Tibial artery (tissue), 4 donors: ENCODE results near the gene TAB2.

Experiments used
- DNase-seq, 2 donors: peaks; one replicate each; pipeline ENCODE4 v3.0.0-alpha.2; 2019
- H3K27ac ChIP-seq, 2 donors: fragments of 200-600 bp; sonication (generic) in 1 of 2; 1 replicate in 1 of 2; 2 replicates in 1 of 2; pipeline ENCODE4 v1.5.1; 2018 to 2019; ENCODE audit warnings: mild to moderate bottlenecking in 1 of 2
- H3K27me3 ChIP-seq, 2 donors: fragments of 200-600 bp; sonication (generic) in 1 of 2; one replicate each; pipeline versions ENCODE4 v1.5.1 to v1.6.0; 2016 to 2019
- H3K36me3 ChIP-seq, 3 donors: fragments of 200-600 bp; sonication (generic) in 2 of 3; one replicate each; pipeline ENCODE4 v1.5.1; 2016 to 2019; ENCODE audit warnings: mild to moderate bottlenecking in 2 of 3
- H3K4me1 ChIP-seq, 4 donors: fragments of 200-600 bp; sonication (generic) in 2 of 4; 1 replicate in 3 of 4; 2 replicates in 1 of 4; pipeline ENCODE4 v1.5.1; 2016 to 2019
- H3K4me3 ChIP-seq, 2 donors: fragments of 200-600 bp; sonication (generic) in 1 of 2; 1 replicate in 1 of 2; 2 replicates in 1 of 2; pipeline ENCODE4 v1.5.1; 2018 to 2019; ENCODE audit warnings: mild to moderate bottlenecking in 2 of 2
- H3K9me3 ChIP-seq, 3 donors: fragments of 200-600 bp; sonication (generic) in 1 of 3; one replicate each; pipeline ENCODE4 v1.5.1; 2016 to 2019
- intact Hi-C: fragments of 100-400 bp; cut with DNase I; formaldehyde crosslinking; loops from one replicate; pipeline ENCODE4 v1.15.0; 2023; ENCODE audit warnings: low total_unique reads
- TF ChIP-seq, protein P1 (sequence below), 2 experiments: fragments of 200-600 bp in 1 of 2; fragments of 450-650 bp in 1 of 2; IDR thresholded peaks; one replicate each; pipeline ENCODE4 v1.5.1; 2017 to 2019; ENCODE audit warnings: antibody characterized with exemption in 2 of 2, mild to moderate bottlenecking in 1 of 2, moderate library complexity in 1 of 2

Gene TAB2

DNA sequence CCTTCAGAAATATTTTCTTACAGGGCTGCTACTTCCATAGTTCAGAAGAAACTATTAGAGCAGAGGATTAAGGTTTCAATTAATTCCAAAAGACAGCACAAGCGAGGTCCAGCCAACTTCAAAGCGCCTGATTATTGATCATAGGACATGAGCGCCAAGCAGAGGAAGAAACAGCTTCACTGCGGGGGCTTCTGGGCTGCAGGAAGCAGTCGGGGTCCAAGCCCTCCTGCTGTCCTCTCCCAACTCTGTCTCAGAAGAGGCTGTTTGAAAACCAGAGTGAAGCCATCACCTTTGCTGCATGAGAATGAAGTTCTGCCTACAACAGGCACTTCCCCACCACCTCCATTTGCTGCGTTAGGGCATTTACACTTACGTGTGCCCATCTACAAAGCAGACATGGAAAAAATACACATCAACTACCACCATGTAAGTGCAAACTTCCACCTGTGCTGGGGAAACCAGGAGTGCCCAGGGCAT lies 106.5 kb downstream of the TAB2 start:
- Histone ChIP-seq H3K4me1 (peaks cover 0 to 15% (median 10%) of the 10 kb centered on the region in 4 donors), H3K36me3 (no peaks in the 10 kb centered on the region), H3K9me3 (no peaks in the 10 kb centered on the region), H3K4me3 (peak overlapping the region; percentile 1 to 16), H3K27me3 (peaks cover 0 to under 1% of the 10 kb centered on the region in 2 donors), H3K27ac (peak overlapping the region in 1 of 2 donors; percentile 23)
- DNase-seq: no peak
- intact Hi-C loops: no loop called here
- TF ChIP-seq, protein P1, sequence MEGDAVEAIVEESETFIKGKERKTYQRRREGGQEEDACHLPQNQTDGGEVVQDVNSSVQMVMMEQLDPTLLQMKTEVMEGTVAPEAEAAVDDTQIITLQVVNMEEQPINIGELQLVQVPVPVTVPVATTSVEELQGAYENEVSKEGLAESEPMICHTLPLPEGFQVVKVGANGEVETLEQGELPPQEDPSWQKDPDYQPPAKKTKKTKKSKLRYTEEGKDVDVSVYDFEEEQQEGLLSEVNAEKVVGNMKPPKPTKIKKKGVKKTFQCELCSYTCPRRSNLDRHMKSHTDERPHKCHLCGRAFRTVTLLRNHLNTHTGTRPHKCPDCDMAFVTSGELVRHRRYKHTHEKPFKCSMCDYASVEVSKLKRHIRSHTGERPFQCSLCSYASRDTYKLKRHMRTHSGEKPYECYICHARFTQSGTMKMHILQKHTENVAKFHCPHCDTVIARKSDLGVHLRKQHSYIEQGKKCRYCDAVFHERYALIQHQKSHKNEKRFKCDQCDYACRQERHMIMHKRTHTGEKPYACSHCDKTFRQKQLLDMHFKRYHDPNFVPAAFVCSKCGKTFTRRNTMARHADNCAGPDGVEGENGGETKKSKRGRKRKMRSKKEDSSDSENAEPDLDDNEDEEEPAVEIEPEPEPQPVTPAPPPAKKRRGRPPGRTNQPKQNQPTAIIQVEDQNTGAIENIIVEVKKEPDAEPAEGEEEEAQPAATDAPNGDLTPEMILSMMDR (IDR thresholded peaks at IDR 0.05): no peak

DNA sequence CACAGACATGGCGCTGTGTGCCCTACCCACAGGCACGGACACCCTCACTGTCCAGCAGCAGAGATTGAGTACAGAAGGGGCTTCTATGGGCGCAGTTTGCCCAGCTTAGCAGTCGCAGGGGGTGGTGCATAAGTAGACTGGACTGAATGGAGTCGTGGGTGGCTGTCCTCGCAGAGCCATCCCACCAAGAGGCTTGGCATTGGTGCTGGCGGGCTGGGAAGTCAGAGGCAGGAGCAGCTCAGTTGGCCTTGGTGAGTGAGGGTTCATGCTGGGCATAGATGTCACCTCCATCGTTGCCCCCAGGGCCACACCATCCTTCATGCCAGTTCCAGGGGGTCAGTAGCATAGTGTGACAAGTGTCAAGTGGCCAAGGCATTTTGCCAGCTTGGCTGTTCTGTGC lies 107.7 kb downstream of the TAB2 start:
- H3K9me3 ChIP-seq: no peaks in the 10 kb centered on the region
- peaks cover 0 to 15% (median 10%) of the 10 kb centered on the region in 4 donors for H3K4me1 ChIP-seq
- H3K27me3 ChIP-seq: peaks cover 0 to 9% of the 10 kb centered on the region in 2 donors
- H3K36me3 ChIP-seq: no peaks in the 10 kb centered on the region
- TF ChIP-seq, protein P1 (IDR thresholded peaks at IDR 0.05): no peak
- intact Hi-C loops: no loop called here
- DNase-seq: no peak
- H3K4me3 ChIP-seq: no peak overlapping the region
- no peak overlapping the region for H3K27ac ChIP-seq

DNA sequence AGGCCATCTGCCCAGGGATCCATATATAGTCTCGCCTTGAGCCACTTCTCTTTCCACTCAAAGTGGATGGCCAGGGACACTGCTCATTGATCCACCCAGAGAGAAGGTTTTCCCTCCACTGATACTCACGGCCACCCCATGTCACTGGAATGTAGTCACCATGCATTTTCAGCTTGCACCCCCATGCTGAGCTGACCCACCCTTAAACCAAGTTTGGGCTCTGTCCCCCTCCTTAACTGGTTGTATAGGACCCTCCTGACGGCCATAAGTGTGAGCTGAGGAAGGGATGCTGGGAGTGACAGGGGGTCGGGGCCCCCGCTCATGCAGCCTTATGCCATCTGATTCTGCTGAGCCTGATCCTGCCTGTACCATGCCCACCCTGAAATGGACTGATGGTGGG lies 108.2 kb downstream of the TAB2 start:
- intact Hi-C loops: no loop called here
- H3K4me3 ChIP-seq: no peak overlapping the region
- no peaks in the 10 kb centered on the region for H3K36me3 ChIP-seq
- H3K27ac ChIP-seq: no peak overlapping the region
- H3K4me1 ChIP-seq: peaks cover 0 to 15% (median 10%) of the 10 kb centered on the region in 4 donors
- H3K9me3 ChIP-seq: no peaks in the 10 kb centered on the region
- TF ChIP-seq, protein P1 (IDR thresholded peaks at IDR 0.05): no peak
- no peak for DNase-seq
- peaks cover 0 to 12% of the 10 kb centered on the region in 2 donors for H3K27me3 ChIP-seq

DNA sequence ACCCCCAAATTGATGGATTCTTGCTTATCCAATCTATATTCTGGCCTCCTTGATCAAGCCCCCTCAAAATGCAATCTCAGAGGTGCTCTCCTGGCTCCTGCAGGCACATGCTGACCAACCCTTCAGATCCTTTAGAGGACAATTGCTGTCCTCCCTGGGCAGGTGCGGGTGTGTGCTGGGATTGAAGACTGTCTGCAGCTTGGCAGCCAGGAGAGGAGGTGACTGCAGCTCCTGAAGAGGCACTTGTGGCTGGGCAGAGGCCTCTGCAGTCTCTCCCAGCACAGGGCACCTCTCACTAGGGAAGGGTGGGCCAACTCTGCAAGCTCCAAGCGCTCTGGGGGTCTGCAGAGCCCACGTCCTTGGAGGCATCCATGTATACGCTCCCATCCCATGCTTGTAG lies 111.1 kb downstream of the TAB2 start:
- Histone ChIP-seq H3K4me1 (peaks cover 0 to 17% (median 12%) of the 10 kb centered on the region in 4 donors), H3K36me3 (no peaks in the 10 kb centered on the region), H3K9me3 (no peaks in the 10 kb centered on the region), H3K27me3 (peaks cover 0 to 12% of the 10 kb centered on the region in 2 donors), H3K4me3 (no peak overlapping the region), H3K27ac (no peak overlapping the region)
- TF ChIP-seq, protein P1 (IDR thresholded peaks at IDR 0.05): no peak
- intact Hi-C loops: no loop called here
- no peak for DNase-seq

DNA sequence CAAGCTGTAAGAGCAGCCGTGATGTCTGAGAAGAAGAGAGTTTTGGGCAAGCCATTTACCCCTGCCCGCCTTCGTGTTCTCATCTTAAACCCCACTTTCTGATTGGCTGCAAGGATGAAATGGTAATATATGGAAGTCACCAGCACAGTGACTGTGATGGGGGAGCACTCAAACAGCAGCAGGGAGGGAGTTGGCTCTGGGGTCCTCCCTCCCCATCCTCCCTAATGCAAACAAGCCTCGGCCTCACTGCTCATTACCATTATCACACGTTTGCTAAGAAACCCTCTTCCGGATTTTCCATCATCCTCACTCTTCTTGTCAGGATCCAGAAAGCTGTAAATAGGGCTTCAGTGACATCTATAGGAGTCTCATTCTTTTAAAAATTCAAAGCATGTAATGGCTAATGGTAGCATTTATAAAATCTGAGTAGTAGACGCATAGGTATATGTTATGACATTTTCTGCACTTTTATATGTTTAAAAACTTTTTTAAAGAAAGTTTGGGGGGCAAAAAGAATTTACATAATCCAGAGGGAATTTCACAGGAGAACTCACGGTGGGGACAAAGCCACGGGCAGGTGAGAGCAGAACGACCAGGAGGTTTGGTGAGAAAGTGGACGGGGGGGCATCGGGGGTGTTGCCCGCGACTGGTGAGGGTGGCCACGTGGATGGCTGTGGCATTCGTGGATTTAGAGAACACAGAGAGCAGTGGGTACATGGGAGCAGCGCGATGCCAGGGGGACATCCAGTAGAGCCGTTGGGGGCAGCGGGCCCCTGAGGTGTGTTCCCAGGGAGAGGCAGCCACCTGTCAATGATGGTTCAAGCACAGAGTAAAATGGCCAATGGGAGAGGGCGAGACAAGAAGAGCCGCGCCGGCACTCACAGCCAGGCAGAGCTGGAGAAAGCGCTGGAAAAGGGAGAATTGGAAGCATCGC lies 112.2 kb downstream of the TAB2 start:
- no peak overlapping the region for H3K4me3 ChIP-seq
- H3K27ac ChIP-seq: no peak overlapping the region
- no peak for DNase-seq
- no peaks in the 10 kb centered on the region for H3K36me3 ChIP-seq
- peaks cover 0 to 16% of the 10 kb centered on the region in 2 donors for H3K27me3 ChIP-seq
- H3K4me1 ChIP-seq: peaks cover 0 to 8% (median 3%) of the 10 kb centered on the region in 4 donors
- H3K9me3 ChIP-seq: no peaks in the 10 kb centered on the region
- intact Hi-C loops: loop anchor here (5.0 kb wide), 2 partner anchors 88 to 347 kb away; no protein-coding TSS in a partner anchor
- TF ChIP-seq, protein P1 (IDR thresholded peaks at IDR 0.05): no peak
